ENCODE measurements around the gene CTAGE1.

Gene CTAGE1

GRCh38 chr18:22385718-22386117 lies 32.0 kb downstream of the CTAGE1 start:
- no peak overlapping the region for H3K4me3 ChIP-seq (ENCODE audit: low read depth in 1 of 2, low read length in 2 of 2)
- no peaks in the 10 kb centered on the region for H3K27me3 ChIP-seq (ENCODE audit: control insufficient read depth in 1 of 2, insufficient read depth in 2 of 2, low read length in 2 of 2)
- H3K4me1 ChIP-seq (ENCODE audit: insufficient read depth, low read length) = no peaks in the 10 kb centered on the region
- no peak overlapping the region for H3K9ac ChIP-seq (ENCODE audit: low read length)
- H3K27ac ChIP-seq (ENCODE audit: low read depth, low read length) = no peak overlapping the region
- H3K36me3 ChIP-seq (ENCODE audit: insufficient read depth, low read length) = no peaks in the 10 kb centered on the region
- no peaks in the 10 kb centered on the region for H3K9me3 ChIP-seq (ENCODE audit: low read length)

DNA sequence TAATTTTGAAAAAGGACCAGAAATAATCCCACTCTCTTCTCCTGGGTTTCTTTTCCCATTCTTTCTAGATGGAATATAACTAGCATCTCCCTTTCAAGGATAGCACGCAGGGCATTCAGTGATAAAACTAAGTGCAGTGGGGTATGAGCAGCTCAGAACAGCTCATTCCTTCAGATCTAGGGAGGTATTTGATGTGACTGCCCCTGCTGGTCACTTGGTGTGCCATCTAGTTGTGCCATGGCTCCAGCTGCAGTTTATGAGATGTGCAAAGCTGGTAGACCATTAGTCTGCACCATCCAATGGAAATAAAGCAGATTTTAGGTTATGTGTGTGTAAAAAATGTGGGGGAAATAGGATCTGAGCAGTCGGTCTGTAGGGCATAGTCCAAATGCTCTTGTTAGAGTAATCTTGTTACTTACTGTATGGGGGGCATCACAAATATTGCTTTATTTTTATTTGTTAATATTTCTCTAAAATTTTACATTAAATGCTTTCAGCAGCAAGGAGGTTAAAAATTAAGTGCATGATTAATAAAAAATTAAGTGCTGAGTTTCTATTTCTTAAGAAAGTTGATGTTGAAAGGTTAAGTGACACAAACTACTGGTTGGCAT lies 38.9 kb downstream of the CTAGE1 start:
- Histone ChIP-seq H3K27me3 (ENCODE audit: control insufficient read depth in 1 of 2, insufficient read depth in 2 of 2, low read length in 2 of 2) (no peaks in the 10 kb centered on the region), H3K4me1 (ENCODE audit: insufficient read depth, low read length) (no peaks in the 10 kb centered on the region), H3K36me3 (ENCODE audit: insufficient read depth, low read length) (no peaks in the 10 kb centered on the region), H3K9ac (ENCODE audit: low read length) (no peak overlapping the region), H3K9me3 (ENCODE audit: low read length) (no peaks in the 10 kb centered on the region), H3K4me3 (ENCODE audit: low read depth in 1 of 2, low read length in 2 of 2) (no peak overlapping the region), H3K27ac (ENCODE audit: low read depth, low read length) (no peak overlapping the region)

DNA sequence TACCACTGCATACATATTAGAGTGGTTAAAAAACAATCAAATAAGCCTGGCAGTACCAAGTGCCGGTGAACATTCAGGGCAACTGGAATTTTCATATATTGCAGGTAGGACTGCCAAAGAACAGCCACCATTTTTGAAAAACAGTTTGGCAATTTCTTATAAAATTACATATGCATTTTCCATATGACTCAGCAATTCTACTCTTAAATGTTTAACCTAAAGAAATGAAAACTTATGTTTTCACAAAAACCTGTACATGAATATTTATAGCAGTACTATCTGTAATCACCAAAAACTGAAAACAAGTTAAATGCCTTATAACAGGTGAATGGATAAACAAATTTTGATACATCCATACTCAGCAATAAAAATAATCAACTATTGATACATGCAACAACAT lies 39.9 kb downstream of the CTAGE1 start:
- H3K4me3 ChIP-seq (ENCODE audit: low read depth in 1 of 2, low read length in 2 of 2) = no peak overlapping the region
- H3K27me3 ChIP-seq (ENCODE audit: control insufficient read depth in 1 of 2, insufficient read depth in 2 of 2, low read length in 2 of 2) = no peaks in the 10 kb centered on the region
- no peaks in the 10 kb centered on the region for H3K9me3 ChIP-seq (ENCODE audit: low read length)
- H3K4me1 ChIP-seq (ENCODE audit: insufficient read depth, low read length) = no peaks in the 10 kb centered on the region
- H3K27ac ChIP-seq (ENCODE audit: low read depth, low read length) = no peak overlapping the region
- no peaks in the 10 kb centered on the region for H3K36me3 ChIP-seq (ENCODE audit: insufficient read depth, low read length)
- H3K9ac ChIP-seq (ENCODE audit: low read length) = no peak overlapping the region

DNA sequence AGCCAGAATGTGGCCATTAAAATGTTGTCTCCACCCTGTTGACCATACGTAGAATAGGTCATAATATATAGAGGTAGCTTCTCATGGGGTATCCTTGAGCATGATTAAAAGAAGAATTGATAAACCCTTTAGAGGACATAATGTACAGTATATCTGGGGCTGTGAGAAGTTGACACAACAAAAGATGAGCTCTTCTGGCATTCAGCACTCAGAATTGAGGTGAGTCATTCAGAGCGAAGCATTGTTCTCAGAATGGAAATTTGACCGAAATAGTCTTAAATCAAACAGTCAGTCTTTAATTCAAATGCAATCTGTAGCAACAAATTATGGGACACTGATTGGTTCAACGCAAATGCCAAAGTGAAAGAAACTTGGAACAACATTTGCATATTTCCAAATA lies 47.3 kb downstream of the CTAGE1 start:
- Histone ChIP-seq H3K4me1 (ENCODE audit: insufficient read depth, low read length) (no peaks in the 10 kb centered on the region), H3K27ac (ENCODE audit: low read depth, low read length) (no peak overlapping the region), H3K9ac (ENCODE audit: low read length) (no peak overlapping the region), H3K27me3 (ENCODE audit: control insufficient read depth in 1 of 2, insufficient read depth in 2 of 2, low read length in 2 of 2) (no peaks in the 10 kb centered on the region), H3K36me3 (ENCODE audit: insufficient read depth, low read length) (no peaks in the 10 kb centered on the region), H3K4me3 (ENCODE audit: low read depth in 1 of 2, low read length in 2 of 2) (no peak overlapping the region), H3K9me3 (ENCODE audit: low read length) (no peaks in the 10 kb centered on the region)

DNA sequence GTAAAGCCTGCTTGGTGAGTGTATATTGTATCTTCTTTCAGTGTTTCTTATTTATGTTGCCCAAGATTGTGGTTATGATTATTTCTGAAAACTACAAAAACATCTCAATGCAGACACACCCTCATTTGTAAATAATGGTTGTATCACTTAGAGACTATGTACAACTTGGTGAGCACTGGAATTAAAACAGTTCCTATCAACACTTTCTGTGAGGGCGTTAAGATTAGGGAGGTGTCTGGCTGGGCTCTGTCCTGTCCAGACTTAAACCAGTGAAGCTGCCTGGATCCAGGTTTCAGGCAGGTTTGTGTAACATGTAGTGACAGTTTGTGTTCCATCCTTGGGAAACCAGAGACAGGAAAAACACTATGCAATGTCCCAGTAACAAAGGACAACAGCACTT lies 49.7 kb downstream of the CTAGE1 start:
- Histone ChIP-seq H3K27ac (ENCODE audit: low read depth, low read length) (no peak overlapping the region), H3K4me1 (ENCODE audit: insufficient read depth, low read length) (no peaks in the 10 kb centered on the region), H3K36me3 (ENCODE audit: insufficient read depth, low read length) (no peaks in the 10 kb centered on the region), H3K9ac (ENCODE audit: low read length) (no peak overlapping the region), H3K4me3 (ENCODE audit: low read depth in 1 of 2, low read length in 2 of 2) (no peak overlapping the region), H3K9me3 (ENCODE audit: low read length) (no peaks in the 10 kb centered on the region), H3K27me3 (ENCODE audit: control insufficient read depth in 1 of 2, insufficient read depth in 2 of 2, low read length in 2 of 2) (no peaks in the 10 kb centered on the region)

DNA sequence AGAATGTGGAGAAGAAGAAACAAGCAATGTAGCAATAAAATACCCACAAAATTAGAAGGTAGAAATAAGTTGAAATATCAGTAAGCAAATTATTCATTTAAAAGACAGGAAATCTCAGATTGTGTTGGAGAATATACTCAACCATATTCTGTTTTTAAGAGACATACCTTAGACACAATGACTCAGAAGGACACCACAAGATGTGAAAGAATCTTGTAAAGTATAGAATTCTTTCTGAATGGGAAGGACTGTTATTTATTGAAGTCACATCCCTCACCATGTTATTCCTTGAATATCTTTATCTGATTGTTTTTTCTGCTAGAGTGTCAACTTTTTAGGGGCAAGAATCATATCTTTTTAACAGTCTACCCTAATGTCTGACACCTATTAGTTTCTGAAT lies 50.4 kb downstream of the CTAGE1 start:
- H3K4me3 ChIP-seq (ENCODE audit: low read depth in 1 of 2, low read length in 2 of 2) = no peak overlapping the region
- no peaks in the 10 kb centered on the region for H3K4me1 ChIP-seq (ENCODE audit: insufficient read depth, low read length)
- no peaks in the 10 kb centered on the region for H3K27me3 ChIP-seq (ENCODE audit: control insufficient read depth in 1 of 2, insufficient read depth in 2 of 2, low read length in 2 of 2)
- no peaks in the 10 kb centered on the region for H3K9me3 ChIP-seq (ENCODE audit: low read length)
- H3K36me3 ChIP-seq (ENCODE audit: insufficient read depth, low read length) = no peaks in the 10 kb centered on the region
- H3K27ac ChIP-seq (ENCODE audit: low read depth, low read length) = no peak overlapping the region
- H3K9ac ChIP-seq (ENCODE audit: low read length) = no peak overlapping the region

GRCh38 chr18:22363867-22364463 lies 53.8 kb downstream of the CTAGE1 start:
- Histone ChIP-seq H3K36me3 (ENCODE audit: insufficient read depth, low read length) (no peaks in the 10 kb centered on the region), H3K9me3 (ENCODE audit: low read length) (no peaks in the 10 kb centered on the region), H3K27ac (ENCODE audit: low read depth, low read length) (no peak overlapping the region), H3K9ac (ENCODE audit: low read length) (no peak overlapping the region), H3K27me3 (ENCODE audit: control insufficient read depth in 1 of 2, insufficient read depth in 2 of 2, low read length in 2 of 2) (no peaks in the 10 kb centered on the region), H3K4me3 (ENCODE audit: low read depth in 1 of 2, low read length in 2 of 2) (no peak overlapping the region), H3K4me1 (ENCODE audit: insufficient read depth, low read length) (no peaks in the 10 kb centered on the region)

Data from muscle layer of colon (tissue), 2 donors.